Hematopoietic multipotent progenitor cell treated with erythropoietin and hydrocortisone succinate and interleukin-3 and kit ligand, for 8 days (in vitro differentiated cells): ENCODE results near the gene CHCT1.
A peak's percentile ranks its signal among the peaks of the same experiment; 100 is the strongest.
"Not testable (repeated sequence)": the region's sequence is repeated elsewhere in the genome, so short reads cannot be mapped to it uniquely, and the experiment has no call there.

Source experiments
- DNase-seq: peaks from one replicate; pipeline ENCODE4 v3.0.0-alpha.2; 2015

Gene CHCT1

GRCh38 chr17:60422162-60422665 lies at the start of gene CHCT1:
Gene CHCT1, plus strand, starts transcription at chr17:60422489. Its CDS starts 104 bp downstream, at chr17:60422593.
- no peak for DNase-seq

GRCh38 chr17:60372790-60373483 lies 49.4 kb upstream of the CHCT1 start:
- no peak for DNase-seq

- DNase-seq: not testable (repeated sequence)
These were observed 44.1 kb upstream of the CHCT1 start for GRCh38 chr17:60378187-60378586.

GRCh38 chr17:60379461-60379860 lies 42.8 kb upstream of the CHCT1 start:
- not testable (repeated sequence) for DNase-seq

GRCh38 chr17:60381958-60382357 lies 40.3 kb upstream of the CHCT1 start:
- DNase-seq: peak; percentile 50

GRCh38 chr17:60383379-60383778 lies 38.9 kb upstream of the CHCT1 start:
- peak; percentile 70 for DNase-seq

GRCh38 chr17:60384921-60385320 lies 37.4 kb upstream of the CHCT1 start:
- DNase-seq: not testable (repeated sequence)

- DNase-seq: no peak
These were observed 35.9 kb upstream of the CHCT1 start for GRCh38 chr17:60386147-60387058.

GRCh38 chr17:60387666-60388065 lies 34.6 kb upstream of the CHCT1 start:
- no peak for DNase-seq

GRCh38 chr17:60388742-60389141 lies 33.5 kb upstream of the CHCT1 start:
- peak; percentile 91 for DNase-seq

GRCh38 chr17:60390186-60390585 lies 32.1 kb upstream of the CHCT1 start:
- peak; percentile 45 for DNase-seq

- DNase-seq: peak; percentile 78
These were observed 31.3 kb upstream of the CHCT1 start for GRCh38 chr17:60390925-60391470.

- no peak for DNase-seq
These were observed 30.7 kb upstream of the CHCT1 start for GRCh38 chr17:60391471-60392041.

- peak; percentile 99 for DNase-seq
These were observed 30.0 kb upstream of the CHCT1 start, which contains the start of gene USP32 for GRCh38 chr17:60392042-60392844. Gene USP32, minus strand, starts transcription at chr17:60392133. Its CDS starts 194 bp downstream, at chr17:60391939.

- peak; percentile 87 for DNase-seq
These were observed 29.2 kb upstream of the CHCT1 start for GRCh38 chr17:60392845-60393702.

GRCh38 chr17:60393840-60394723 lies 28.2 kb upstream of the CHCT1 start:
- DNase-seq: no peak

- DNase-seq: no peak
These were observed 26.7 kb upstream of the CHCT1 start for GRCh38 chr17:60395508-60396065.

- DNase-seq: peak; percentile 46
These were observed 25.9 kb upstream of the CHCT1 start for GRCh38 chr17:60396412-60396811.

- peak; percentile 46 for DNase-seq
These were observed 23.9 kb upstream of the CHCT1 start for GRCh38 chr17:60398227-60398959.
